Epithelial cell of proximal tubule (primary cell): Measurements from ENCODE around the gene CPOX. TPM values are rescaled to one million over a fixed set of nuclear protein-coding genes. Genes with fewer than 3 reads are reported as not detected.
A peak's percentile ranks its signal among the peaks of the same experiment; 100 is the strongest.

Experiments
- DNase-seq: peaks from one replicate; pipeline ENCODE4 v3.0.0-alpha.2; 2011; ENCODE audit warnings: low read depth
- H3K4me3 ChIP-seq: 2 replicates; pipeline ENCODE4 v1.5.1; 2011; ENCODE audit warnings: low read depth, mild to moderate bottlenecking, low read length
- CTCF ChIP-seq: conservative IDR thresholded peaks from 2 replicates; pipeline ENCODE4 v1.5.1; 2012; ENCODE audit warnings: low read depth, mild to moderate bottlenecking, low read length
- total RNA-seq: library from RNA; depleted of rRNA; stranded (reverse); fragments of >200 nt; gene quantifications from 2 replicates; pipeline ENCODE4 v1.2.3, GENCODE V29; 2015

CPOX gene
- total RNA-seq, 1 donor from 2014 or later = 48.9 TPM

- no peak for DNase-seq
- TF ChIP-seq CTCF = peak; percentile 56
- H3K4me3 ChIP-seq = no peak overlapping the region
Measured at GRCh38 chr3:98573181-98573728, 20.2 kb downstream of the CPOX start.

GRCh38 chr3:98568402-98568801 is 25.0 kb downstream of the CPOX start:
- no peak for TF ChIP-seq CTCF
- H3K4me3 ChIP-seq = no peak overlapping the region
- no peak for DNase-seq

GRCh38 chr3:98567666-98568270 is 25.6 kb downstream of the CPOX start:
- H3K4me3 ChIP-seq = no peak overlapping the region
- no peak for TF ChIP-seq CTCF
- no peak for DNase-seq

- no peak overlapping the region for H3K4me3 ChIP-seq
- no peak for DNase-seq
- no peak for TF ChIP-seq CTCF
Measured at GRCh38 chr3:98565843-98566242, 27.6 kb downstream of the CPOX start.

GRCh38 chr3:98565237-98565643 is 28.2 kb downstream of the CPOX start:
- no peak for DNase-seq
- H3K4me3 ChIP-seq = no peak overlapping the region
- TF ChIP-seq CTCF = no peak

- no peak overlapping the region for H3K4me3 ChIP-seq
- no peak for DNase-seq
- TF ChIP-seq CTCF = no peak
Measured at GRCh38 chr3:98564282-98565005, 29.0 kb downstream of the CPOX start.
